Activated B cell treated with CpG ODN at 0.5 μM for 24 hours (primary cell): Measurements from ENCODE around the gene PHF24. TPM values are rescaled to one million over a fixed set of nuclear protein-coding genes. Genes with fewer than 3 reads are reported as not detected.

Experiments used
- ATAC-seq: fragments of 200-7000 bp; cut with Tn5 transposase; one replicate; pipeline ENCODE4 v1.10.0; 2021; ENCODE audit warnings: low read depth, mild to moderate bottlenecking, moderate library complexity
- CTCF ChIA-PET: fragments of 350-600 bp; sonication (Branson Sonifier 250); formaldehyde crosslinking; loops from one replicate; lab custom pipeline; 2021; ENCODE audit warnings: antibody characterized with exemption; lab: Charles Lee
- POLR2A ChIA-PET: fragments of 350-600 bp; sonication (Branson Sonifier 250); formaldehyde crosslinking; loops from one replicate; lab custom pipeline; 2021; ENCODE audit warnings: antibody characterized with exemption; lab: Charles Lee
- DNase-seq: peaks from one replicate; pipeline ENCODE4 v3.0.0; 2022
- H3K27ac Mint-ChIP-seq: one replicate; pipeline ENCODE4 v1.8.0; 2020; ENCODE audit warnings: mixed read lengths
- H3K27me3 Mint-ChIP-seq: one replicate; pipeline ENCODE4 v1.8.0; 2021; ENCODE audit warnings: mixed read lengths
- H3K36me3 Mint-ChIP-seq: one replicate; pipeline ENCODE4 v1.8.0; 2021; ENCODE audit warnings: low read depth, mixed read lengths
- H3K4me1 Mint-ChIP-seq: one replicate; pipeline ENCODE4 v1.8.0; 2021; ENCODE audit warnings: mixed read lengths
- H3K4me3 Mint-ChIP-seq: one replicate; pipeline ENCODE4 v1.8.0; 2020; ENCODE audit warnings: mild to moderate bottlenecking, mixed read lengths
- H3K9me3 Mint-ChIP-seq: one replicate; pipeline ENCODE4 v1.8.0; 2020; ENCODE audit warnings: mixed read lengths
- intact Hi-C: fragments of 100-400 bp; cut with micrococcal nuclease; formaldehyde crosslinking; loops from one replicate; pipeline ENCODE4 v1.15.1; 2024
- total RNA-seq: library from RNA; stranded (reverse); gene quantifications from 2 replicates; pipeline ENCODE4 v1.2.3, GENCODE V29; 2022
- TF ChIP-seq, protein P1 (sequence below): fragments of 200-600 bp; IDR thresholded peaks from one replicate; pipeline ENCODE4 v1.8.0; 2022; ENCODE audit warnings: antibody characterized with exemption, mild to moderate bottlenecking

PHF24 gene
- total RNA-seq, 1 donor from 2014 or later: 0.13 TPM

DNA sequence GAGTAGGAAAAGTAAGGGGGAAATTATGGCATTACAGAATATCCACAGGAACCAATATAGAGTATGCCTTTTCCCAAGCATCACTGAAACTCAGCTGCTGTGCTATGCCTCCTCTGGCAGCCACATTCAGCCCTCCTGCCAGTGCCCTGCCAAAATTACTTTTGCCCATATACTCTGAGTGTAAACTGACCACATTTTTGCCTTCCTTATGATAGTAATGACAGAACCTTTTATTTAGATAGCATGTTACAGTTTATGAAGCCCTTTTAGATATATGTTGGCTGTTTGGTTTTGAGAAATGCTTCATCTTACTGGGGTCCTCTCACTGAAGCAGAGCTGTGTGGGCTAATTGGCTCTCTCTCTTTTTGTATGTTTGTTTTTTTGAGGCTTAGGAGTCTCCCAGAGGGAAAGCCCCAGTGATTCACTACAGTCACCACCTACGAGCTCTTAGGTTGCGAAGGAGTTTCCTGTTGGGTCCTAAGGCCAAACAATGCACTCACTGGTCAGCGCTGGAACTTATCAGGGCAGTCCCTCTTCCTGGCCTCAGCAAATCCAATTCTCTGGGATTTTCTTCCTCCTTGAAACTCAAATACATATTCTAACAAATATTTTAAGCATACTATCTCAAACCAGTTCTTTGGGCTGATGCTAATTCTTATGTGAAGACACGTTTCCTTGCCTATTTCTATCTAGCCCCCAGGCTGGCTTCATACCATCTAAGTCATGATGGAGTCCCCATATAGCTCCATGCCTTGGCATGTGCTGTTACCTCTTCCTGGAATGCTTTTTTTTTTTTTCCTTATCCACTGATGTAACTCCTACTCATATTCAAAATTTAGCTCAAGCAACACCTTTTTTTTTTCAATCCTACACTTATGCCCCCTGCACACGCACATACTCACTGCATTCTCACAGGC lies 3.7 kb downstream of the PHF24 start:
- Mint-ChIP-seq H3K36me3 (no peaks in the 10 kb centered on the region), H3K9me3 (no peaks in the 10 kb centered on the region), H3K27ac (no peak overlapping the region), H3K27me3 (peaks cover 63% of the 10 kb centered on the region), H3K4me3 (no peak overlapping the region), H3K4me1 (peaks cover 6% of the 10 kb centered on the region)
- TF ChIP-seq, protein P1, sequence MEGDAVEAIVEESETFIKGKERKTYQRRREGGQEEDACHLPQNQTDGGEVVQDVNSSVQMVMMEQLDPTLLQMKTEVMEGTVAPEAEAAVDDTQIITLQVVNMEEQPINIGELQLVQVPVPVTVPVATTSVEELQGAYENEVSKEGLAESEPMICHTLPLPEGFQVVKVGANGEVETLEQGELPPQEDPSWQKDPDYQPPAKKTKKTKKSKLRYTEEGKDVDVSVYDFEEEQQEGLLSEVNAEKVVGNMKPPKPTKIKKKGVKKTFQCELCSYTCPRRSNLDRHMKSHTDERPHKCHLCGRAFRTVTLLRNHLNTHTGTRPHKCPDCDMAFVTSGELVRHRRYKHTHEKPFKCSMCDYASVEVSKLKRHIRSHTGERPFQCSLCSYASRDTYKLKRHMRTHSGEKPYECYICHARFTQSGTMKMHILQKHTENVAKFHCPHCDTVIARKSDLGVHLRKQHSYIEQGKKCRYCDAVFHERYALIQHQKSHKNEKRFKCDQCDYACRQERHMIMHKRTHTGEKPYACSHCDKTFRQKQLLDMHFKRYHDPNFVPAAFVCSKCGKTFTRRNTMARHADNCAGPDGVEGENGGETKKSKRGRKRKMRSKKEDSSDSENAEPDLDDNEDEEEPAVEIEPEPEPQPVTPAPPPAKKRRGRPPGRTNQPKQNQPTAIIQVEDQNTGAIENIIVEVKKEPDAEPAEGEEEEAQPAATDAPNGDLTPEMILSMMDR: no peak
- ChIA-PET POLR2A (no interaction called here), CTCF (interaction anchor here (1.6 kb wide), 1 partner anchor 89 kb away, joined by 4 read pairs; no protein-coding TSS in a partner anchor)
- ATAC-seq (no peak), DNase-seq (no peak)
- intact Hi-C loops: no loop called here

- no peak for DNase-seq
- H3K4me1 Mint-ChIP-seq: peaks cover 3% of the 10 kb centered on the region
- H3K4me3 Mint-ChIP-seq: no peak overlapping the region
- ChIA-PET CTCF (no interaction called here), POLR2A (no interaction called here)
- no peaks in the 10 kb centered on the region for H3K9me3 Mint-ChIP-seq
- TF ChIP-seq, protein P1: no peak
- no peak for ATAC-seq
- no peaks in the 10 kb centered on the region for H3K36me3 Mint-ChIP-seq
- no peak overlapping the region for H3K27ac Mint-ChIP-seq
- intact Hi-C loops: no loop called here
- H3K27me3 Mint-ChIP-seq: peaks cover 65% of the 10 kb centered on the region
Measured at GRCh38 chr9:34962546-34962945, 4.5 kb downstream of the PHF24 start.

DNA sequence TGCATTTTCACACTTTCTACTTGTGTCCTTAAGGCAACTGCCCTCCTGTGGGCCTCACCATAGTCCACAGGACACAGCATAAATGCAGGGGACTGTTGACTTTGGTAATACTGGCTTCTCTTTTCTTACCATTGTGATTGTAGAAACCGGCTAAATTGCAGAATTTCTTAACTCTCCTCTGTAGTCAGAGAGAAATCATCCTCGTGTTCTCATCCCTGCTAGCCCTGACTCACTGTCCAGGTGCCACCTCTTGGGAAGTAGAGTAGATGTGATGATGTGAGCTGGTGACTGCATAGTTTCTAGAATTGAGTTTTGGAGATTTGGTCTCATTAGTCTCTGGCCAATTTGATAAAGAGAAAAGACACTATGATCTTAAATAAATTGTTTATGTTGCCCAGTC lies 5.5 kb downstream of the PHF24 start:
- Mint-ChIP-seq H3K27me3 (peaks cover 69% of the 10 kb centered on the region), H3K27ac (no peak overlapping the region), H3K4me1 (peaks cover under 1% of the 10 kb centered on the region), H3K4me3 (no peak overlapping the region), H3K36me3 (no peaks in the 10 kb centered on the region), H3K9me3 (no peaks in the 10 kb centered on the region)
- ChIA-PET POLR2A (no interaction called here), CTCF (no interaction called here)
- ATAC-seq: no peak
- no peak for DNase-seq
- intact Hi-C loops: no loop called here
- TF ChIP-seq, protein P1: no peak

DNA sequence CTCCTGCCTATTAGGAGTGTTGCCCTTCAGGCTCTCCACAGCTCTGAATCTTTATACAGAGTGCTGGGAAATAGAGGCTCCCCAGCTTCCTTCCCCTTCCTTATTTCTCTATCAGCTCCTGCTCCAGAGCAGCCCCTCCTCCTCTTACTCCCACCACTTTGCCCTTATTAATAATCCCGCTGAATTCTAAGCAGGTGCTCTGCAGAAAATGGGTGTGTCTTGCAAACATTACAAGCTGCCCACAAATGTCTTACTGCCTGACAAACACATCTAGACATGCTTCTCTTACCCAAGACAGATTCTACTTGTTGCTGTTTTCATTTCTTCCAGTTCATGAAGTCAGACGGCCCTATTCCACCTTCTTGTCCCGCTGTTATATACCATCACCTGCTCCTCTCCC lies 6.4 kb downstream of the PHF24 start:
- DNase-seq (no peak), ATAC-seq (no peak)
- intact Hi-C loops: no loop called here
- Mint-ChIP-seq H3K27ac (no peak overlapping the region), H3K4me3 (no peak overlapping the region), H3K9me3 (no peaks in the 10 kb centered on the region), H3K36me3 (no peaks in the 10 kb centered on the region), H3K4me1 (no peaks in the 10 kb centered on the region), H3K27me3 (peaks cover 64% of the 10 kb centered on the region)
- ChIA-PET CTCF (no interaction called here), POLR2A (no interaction called here)
- TF ChIP-seq, protein P1: no peak

DNA sequence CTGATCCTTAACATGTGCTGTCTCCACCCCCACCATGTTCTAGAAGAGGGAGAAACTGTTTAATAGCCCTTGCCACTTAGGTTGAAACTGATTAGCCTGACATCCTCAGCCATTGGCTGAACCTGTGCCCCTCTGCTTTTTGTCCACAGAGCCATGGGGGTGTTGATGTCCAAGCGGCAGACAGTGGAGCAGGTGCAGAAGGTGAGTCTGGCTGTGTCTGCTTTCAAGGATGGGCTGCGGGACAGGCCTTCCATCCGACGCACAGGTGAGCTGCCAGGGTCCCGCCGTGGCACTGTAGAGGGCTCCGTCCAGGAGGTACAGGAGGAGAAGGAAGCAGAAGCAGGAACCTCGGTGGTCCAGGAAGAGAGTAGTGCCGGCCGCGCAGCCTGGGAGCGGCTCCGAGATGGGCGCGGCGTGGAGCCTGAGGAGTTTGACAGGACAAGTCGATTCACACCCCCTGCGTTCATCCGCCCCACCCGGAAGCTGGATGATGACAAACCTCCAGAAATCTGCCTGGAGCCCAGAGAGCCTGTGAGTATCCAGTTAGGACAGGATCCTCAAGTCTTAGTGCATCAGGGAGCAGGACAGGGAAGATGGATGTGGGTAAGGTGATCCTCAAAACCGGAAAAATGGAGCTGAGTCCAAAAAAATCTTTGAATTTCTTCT lies 13.2 kb downstream of the PHF24 start:
- Mint-ChIP-seq H3K4me1 (no peaks in the 10 kb centered on the region), H3K27me3 (peaks cover 36% of the 10 kb centered on the region), H3K9me3 (no peaks in the 10 kb centered on the region), H3K4me3 (no peak overlapping the region), H3K27ac (no peak overlapping the region), H3K36me3 (no peaks in the 10 kb centered on the region)
- CTCF ChIA-PET: no interaction called here
- TF ChIP-seq, protein P1: no peak
- POLR2A ChIA-PET: no interaction called here
- ATAC-seq: no peak
- no peak for DNase-seq
- intact Hi-C loops: no loop called here
